Brain microvascular endothelial cell (primary cell): ENCODE results near the gene DOC2B.

Source experiments
- DNase-seq: peaks from one replicate; pipeline ENCODE4 v3.0.0-alpha.2; 2020
- H3K27ac ChIP-seq: fragments of 250-450 bp; sonication (Bioruptor Pico); 2 replicates; pipeline ENCODE4 v1.5.1; 2020; ENCODE audit warnings: mild to moderate bottlenecking, moderate library complexity
- H3K27me3 ChIP-seq: fragments of 250-450 bp; sonication (Bioruptor Pico); replicated peaks from 2 replicates; pipeline ENCODE4 v1.5.1; 2020; ENCODE audit warnings: mild to moderate bottlenecking
- H3K36me3 ChIP-seq: fragments of 250-450 bp; sonication (Bioruptor Pico); replicated peaks from 2 replicates; pipeline ENCODE4 v1.5.1; 2020; ENCODE audit warnings: mild to moderate bottlenecking
- H3K4me3 ChIP-seq: 2 replicates; pipeline ENCODE4 v1.5.1; 2011; ENCODE audit warnings: low read depth, mild to moderate bottlenecking, control low read depth, low read length, moderate library complexity
- in situ Hi-C: cut with HindIII; loops from 2 replicates; pipeline ENCODE4 v1.10.0; 2017; ENCODE audit warnings: low sequenced_read_pairs, low pct_ligation_motif_present
- TF ChIP-seq, protein P1 (sequence below): IDR thresholded peaks from 2 replicates; pipeline ENCODE4 v1.5.1; 2011; ENCODE audit warnings: low read depth, mild to moderate bottlenecking, moderate library complexity, low read length, control low read depth, inconsistent platforms; ENCODE audit errors: missing control alignments

Gene DOC2B

GRCh38 chr17:185445-186138 is 4.1 kb upstream of the DOC2B start:
- no peak overlapping the region for H3K4me3 ChIP-seq
- H3K36me3 ChIP-seq: no peaks in the 10 kb centered on the region
- DNase-seq: no peak
- H3K27ac ChIP-seq: no peak overlapping the region
- TF ChIP-seq, protein P1, sequence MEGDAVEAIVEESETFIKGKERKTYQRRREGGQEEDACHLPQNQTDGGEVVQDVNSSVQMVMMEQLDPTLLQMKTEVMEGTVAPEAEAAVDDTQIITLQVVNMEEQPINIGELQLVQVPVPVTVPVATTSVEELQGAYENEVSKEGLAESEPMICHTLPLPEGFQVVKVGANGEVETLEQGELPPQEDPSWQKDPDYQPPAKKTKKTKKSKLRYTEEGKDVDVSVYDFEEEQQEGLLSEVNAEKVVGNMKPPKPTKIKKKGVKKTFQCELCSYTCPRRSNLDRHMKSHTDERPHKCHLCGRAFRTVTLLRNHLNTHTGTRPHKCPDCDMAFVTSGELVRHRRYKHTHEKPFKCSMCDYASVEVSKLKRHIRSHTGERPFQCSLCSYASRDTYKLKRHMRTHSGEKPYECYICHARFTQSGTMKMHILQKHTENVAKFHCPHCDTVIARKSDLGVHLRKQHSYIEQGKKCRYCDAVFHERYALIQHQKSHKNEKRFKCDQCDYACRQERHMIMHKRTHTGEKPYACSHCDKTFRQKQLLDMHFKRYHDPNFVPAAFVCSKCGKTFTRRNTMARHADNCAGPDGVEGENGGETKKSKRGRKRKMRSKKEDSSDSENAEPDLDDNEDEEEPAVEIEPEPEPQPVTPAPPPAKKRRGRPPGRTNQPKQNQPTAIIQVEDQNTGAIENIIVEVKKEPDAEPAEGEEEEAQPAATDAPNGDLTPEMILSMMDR: no peak
- in situ Hi-C loops: no loop called here
- peaks cover 45% of the 10 kb centered on the region for H3K27me3 ChIP-seq

- TF ChIP-seq, protein P1: no peak
- Histone ChIP-seq H3K36me3 (no peaks in the 10 kb centered on the region), H3K27me3 (peaks cover 69% of the 10 kb centered on the region), H3K27ac (no peak overlapping the region), H3K4me3 (no peak overlapping the region)
- in situ Hi-C loops: no loop called here
- no peak for DNase-seq
These were observed 1.6 kb upstream of the DOC2B start for GRCh38 chr17:183021-183420.

DNA sequence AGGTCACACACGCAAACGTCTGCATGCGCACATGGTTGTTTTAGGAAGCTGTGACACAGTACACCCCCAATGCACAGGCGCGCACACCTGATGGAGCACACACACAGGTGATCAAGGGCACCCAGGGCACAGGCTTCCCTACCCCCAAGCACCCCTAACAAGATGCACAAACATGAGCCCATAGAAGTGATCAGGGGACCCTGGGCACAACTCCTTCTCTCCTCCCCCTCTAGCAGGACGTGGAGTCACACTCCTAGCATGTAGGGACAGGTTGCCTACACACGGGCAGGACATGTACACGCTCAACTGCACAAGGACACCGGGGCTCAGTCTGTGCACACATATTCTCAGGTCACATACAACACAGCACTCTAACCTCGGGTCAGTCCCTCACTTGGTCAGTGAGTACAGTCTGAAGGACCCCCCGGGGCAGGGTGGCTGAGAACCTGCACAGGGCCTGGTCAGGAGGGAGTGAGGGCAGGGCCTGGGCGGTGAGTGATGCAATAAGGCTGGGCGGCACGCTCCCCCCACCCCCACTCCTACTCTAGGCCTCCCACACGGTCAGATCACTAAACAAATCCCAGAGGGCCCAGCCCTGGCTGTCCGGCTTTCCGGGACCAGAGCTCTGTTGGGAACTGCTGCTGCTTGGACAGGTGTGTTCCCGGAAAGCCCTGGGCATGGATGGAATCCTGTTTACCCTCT is 751 bp upstream of the DOC2B start:
- DNase-seq: no peak
- H3K36me3 ChIP-seq: no peaks in the 10 kb centered on the region
- H3K27me3 ChIP-seq: peaks cover 77% of the 10 kb centered on the region
- in situ Hi-C loops: no loop called here
- TF ChIP-seq, protein P1: no peak
- no peak overlapping the region for H3K27ac ChIP-seq
- no peak overlapping the region for H3K4me3 ChIP-seq

GRCh38 chr17:180381-181244 is 837 bp downstream of the DOC2B start:
- Histone ChIP-seq H3K27me3 (peaks cover 71% of the 10 kb centered on the region), H3K36me3 (no peaks in the 10 kb centered on the region), H3K4me3 (no peak overlapping the region), H3K27ac (no peak overlapping the region)
- in situ Hi-C loops: no loop called here
- DNase-seq: no peak
- TF ChIP-seq, protein P1: no peak

DNA sequence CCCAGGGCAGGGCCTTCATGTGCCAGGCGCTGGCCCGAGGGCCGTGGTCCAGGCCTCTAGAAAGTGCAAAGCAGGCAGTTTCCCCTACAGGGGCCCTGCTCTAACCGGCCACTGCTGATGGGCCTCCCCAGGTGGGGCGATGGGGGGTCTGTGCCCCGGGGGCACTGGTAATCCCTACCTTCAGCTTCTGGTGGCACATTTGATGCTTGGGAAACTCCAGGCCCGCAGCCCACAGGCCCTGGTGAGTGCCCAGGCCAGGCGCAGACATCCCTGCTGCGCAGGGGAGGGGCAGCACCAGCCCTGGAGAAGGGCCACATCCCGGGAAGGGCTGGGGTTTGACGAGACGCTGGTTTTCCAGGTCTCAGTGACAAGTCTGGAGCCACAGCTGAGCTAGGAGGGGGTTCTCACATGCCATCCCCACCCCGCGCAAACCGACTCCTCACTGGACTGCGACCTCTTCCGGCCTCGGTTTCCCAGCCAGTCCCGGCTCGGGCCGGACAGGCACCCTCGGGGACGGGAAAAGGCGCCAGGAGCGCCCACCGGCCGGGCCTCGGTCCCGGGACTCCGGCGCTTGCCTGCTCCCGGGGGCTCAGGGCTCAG is 1.6 kb downstream of the DOC2B start:
- H3K36me3 ChIP-seq: no peaks in the 10 kb centered on the region
- in situ Hi-C loops: no loop called here
- TF ChIP-seq, protein P1: no peak
- no peak for DNase-seq
- H3K27ac ChIP-seq: no peak overlapping the region
- H3K27me3 ChIP-seq: peaks cover 69% of the 10 kb centered on the region
- H3K4me3 ChIP-seq: no peak overlapping the region
